ENCODE results near the gene PDLIM4.

PDLIM4 gene

GRCh38 chr5:132258102-132259068, 889 bp downstream of the PDLIM4 start:
- DNase-seq (peak in 1 of 2 donors; percentile 8), ATAC-seq (no peak)
- Mint-ChIP-seq H3K27ac (peak overlapping the region in 1 of 2 donors; percentile 56), H3K9me3 (no peaks in the 10 kb centered on the region), H3K27me3 (peaks cover 44% of the 10 kb centered on the region), H3K4me3 (peak overlapping the region in 1 of 2 donors; percentile 34), H3K4me1 (peaks cover 58% of the 10 kb centered on the region)

- ATAC-seq (no peak), DNase-seq (peak in 1 of 2 donors; percentile 6)
- Mint-ChIP-seq H3K27me3 (peaks cover 44% of the 10 kb centered on the region), H3K4me3 (no peak overlapping the region), H3K9me3 (no peaks in the 10 kb centered on the region), H3K27ac (no peak overlapping the region), H3K4me1 (peaks cover 67% of the 10 kb centered on the region)
These were observed 1.8 kb downstream of the PDLIM4 start for GRCh38 chr5:132259069-132259851.

GRCh38 chr5:132260051-132260450, 2.6 kb downstream of the PDLIM4 start:
- Mint-ChIP-seq H3K27ac (peak overlapping the region; percentile 28 to 64), H3K27me3 (peaks cover 40% of the 10 kb centered on the region), H3K4me3 (peak overlapping the region; percentile 50 to 68), H3K4me1 (peaks cover 75% of the 10 kb centered on the region), H3K9me3 (no peaks in the 10 kb centered on the region)
- ATAC-seq (no peak), DNase-seq (peak in 1 of 2 donors; percentile 10)

GRCh38 chr5:132260714-132261551, 3.4 kb downstream of the PDLIM4 start:
- peak overlapping the region; percentile 50 to 68 for H3K4me3 Mint-ChIP-seq
- ATAC-seq (peak; percentile 69), DNase-seq (peak; percentile 61 to 63)
- no peaks in the 10 kb centered on the region for H3K9me3 Mint-ChIP-seq
- H3K27ac Mint-ChIP-seq: peak overlapping the region; percentile 49 to 64
- peaks cover 32% of the 10 kb centered on the region for H3K27me3 Mint-ChIP-seq
- peaks cover 76% of the 10 kb centered on the region for H3K4me1 Mint-ChIP-seq

- DNase-seq (peak in 1 of 2 donors; percentile 8), ATAC-seq (no peak)
- H3K4me3 Mint-ChIP-seq: no peak overlapping the region
- H3K9me3 Mint-ChIP-seq: no peaks in the 10 kb centered on the region
- H3K27ac Mint-ChIP-seq: no peak overlapping the region
- H3K4me1 Mint-ChIP-seq: peaks cover 74% of the 10 kb centered on the region
- peaks cover 19% of the 10 kb centered on the region for H3K27me3 Mint-ChIP-seq
These were observed 4.7 kb downstream of the PDLIM4 start for GRCh38 chr5:132261881-132262845.

- ATAC-seq (no peak), DNase-seq (peak in 1 of 2 donors; percentile 2)
- Mint-ChIP-seq H3K9me3 (no peaks in the 10 kb centered on the region), H3K27ac (no peak overlapping the region), H3K4me1 (peaks cover 79% of the 10 kb centered on the region), H3K27me3 (peaks cover 11% of the 10 kb centered on the region), H3K4me3 (no peak overlapping the region)
These were observed 5.5 kb downstream of the PDLIM4 start for GRCh38 chr5:132262882-132263547.

- peak; percentile 61 for ATAC-seq
These were observed 6.2 kb downstream of the PDLIM4 start for GRCh38 chr5:132263548-132264261.

GRCh38 chr5:132264546-132265335, 7.2 kb downstream of the PDLIM4 start:
- H3K4me3 Mint-ChIP-seq: no peak overlapping the region

More at GRCh38 chr5:132263548-132264261, 6.2 kb downstream of the PDLIM4 start:
- DNase-seq: peak in 1 of 2 donors; percentile 46
- Mint-ChIP-seq H3K4me1 (peaks cover 79% of the 10 kb centered on the region), H3K27ac (no peak overlapping the region), H3K4me3 (no peak overlapping the region), H3K9me3 (no peaks in the 10 kb centered on the region), H3K27me3 (peaks cover 4% of the 10 kb centered on the region)

GRCh38 chr5:132265336-132266030, 8.0 kb downstream of the PDLIM4 start:
- no peak for ATAC-seq
- peak in 1 of 2 donors; percentile 5 for DNase-seq
- Mint-ChIP-seq H3K27ac (no peak overlapping the region), H3K4me1 (peaks cover 62% of the 10 kb centered on the region), H3K4me3 (no peak overlapping the region), H3K27me3 (no peaks in the 10 kb centered on the region), H3K9me3 (no peaks in the 10 kb centered on the region)

More at GRCh38 chr5:132264546-132265335, 7.2 kb downstream of the PDLIM4 start:
- no peaks in the 10 kb centered on the region for H3K27me3 Mint-ChIP-seq
- no peak overlapping the region for H3K27ac Mint-ChIP-seq
- H3K9me3 Mint-ChIP-seq: no peaks in the 10 kb centered on the region
- no peak for ATAC-seq
- peak in 1 of 2 donors; percentile 4 for DNase-seq
- peaks cover 69% of the 10 kb centered on the region for H3K4me1 Mint-ChIP-seq

GRCh38 chr5:132266031-132266835, 8.7 kb downstream of the PDLIM4 start:
- ATAC-seq (no peak), DNase-seq (peak in 1 of 2 donors; percentile 4)
- Mint-ChIP-seq H3K27me3 (no peaks in the 10 kb centered on the region), H3K27ac (no peak overlapping the region), H3K4me3 (no peak overlapping the region), H3K4me1 (peaks cover 61% of the 10 kb centered on the region), H3K9me3 (no peaks in the 10 kb centered on the region)

- Mint-ChIP-seq H3K27me3 (no peaks in the 10 kb centered on the region), H3K27ac (no peak overlapping the region), H3K4me1 (peaks cover 60% of the 10 kb centered on the region), H3K9me3 (no peaks in the 10 kb centered on the region), H3K4me3 (no peak overlapping the region)
- peak in 1 of 2 donors; percentile 4 for DNase-seq
- ATAC-seq: no peak
These were observed 9.3 kb downstream of the PDLIM4 start for GRCh38 chr5:132266836-132267160.

All from stimulated activated naive CD8-positive, alpha-beta T cell treated with anti-CD3 and anti-CD28 coated beads, Interleukin-15, amount 100 ng/mL, for 72 hours (primary cell).